A549 (cell line): ENCODE results near the gene FAM120A. TPM values are rescaled to one million over a fixed set of nuclear protein-coding genes. Genes with fewer than 3 reads are reported as not detected.

Source experiments
- ATAC-seq, 2 experiments: fragments of 200-7000 bp in 1 of 2; fragments of >200 bp in 1 of 2; cut with Nextera tagmentation in 1 of 2; cut with Tn5 transposase in 1 of 2; 3 replicates each; pipeline versions ENCODE4 v1.8.0 to v1.9.1; 2018 to 2020; ENCODE audit warnings: mild to moderate bottlenecking in 1 of 2, moderate library complexity in 1 of 2
- CTCF ChIA-PET: fragments of 300-600 bp; sonication (Branson Sonifier 250); formaldehyde crosslinking; extraction: SDS; loops from one replicate; lab custom pipeline; 2021; ENCODE audit warnings: antibody characterized with exemption, inconsistent platforms; lab: Yijun Ruan, JAX
- POLR2A ChIA-PET: fragments of 350-600 bp; formaldehyde crosslinking; extraction: SDS; loops from one replicate; lab custom pipeline; 2021; ENCODE audit warnings: antibody characterized with exemption, inconsistent platforms; lab: Yijun Ruan, JAX
- DNase-seq, 2 experiments: peaks; one replicate each; pipeline versions ENCODE4 v3.0.0 to v3.0.0-alpha.2; 2011 to 2016; ENCODE audit warnings: low read depth in 1 of 2, low spot score in 1 of 2
- FAIRE-seq: peaks from 2 replicates; lab custom pipeline; 2011; peaks lifted over from hg19 to GRCh38; lab: Jason Lieb, UNC
- H3K27ac ChIP-seq, 2 experiments: fragments of >200 bp; sonication (Bioruptor Twin); formaldehyde crosslinking; 3 replicates each; pipeline ENCODE4 v1.5.1; 2016 to 2017
- H3K4me1 ChIP-seq: fragments of >200 bp; sonication (Bioruptor Twin); formaldehyde crosslinking; 3 replicates; pipeline ENCODE4 v1.6.1; 2016
- H3K4me2 ChIP-seq: fragments of >200 bp; sonication (Bioruptor Twin); formaldehyde crosslinking; 3 replicates; pipeline ENCODE4 v1.6.1; 2016
- H3K4me3 ChIP-seq: fragments of >200 bp; sonication (Bioruptor Twin); formaldehyde crosslinking; 3 replicates; pipeline ENCODE4 v1.5.1; 2016
- H3K9me3 ChIP-seq: fragments of >200 bp; sonication (Bioruptor Twin); formaldehyde crosslinking; 3 replicates; pipeline ENCODE4 v1.6.1; 2016
- CBX8 ChIP-seq: fragments of 200-600 bp; sonication (generic); IDR thresholded peaks from 2 replicates; pipeline ENCODE4 v1.6.1; 2016
- CHD2 ChIP-seq: fragments of 150-350 bp; IDR thresholded peaks from 2 replicates; pipeline ENCODE4 v1.6.1; 2014; ENCODE audit warnings: low read length; ENCODE audit not compliant: partially characterized antibody
- CHD4 ChIP-seq: fragments of 200-600 bp; sonication (generic); IDR thresholded peaks from 2 replicates; pipeline ENCODE4 v1.6.1; 2016; ENCODE audit warnings: antibody characterized with exemption, mild to moderate bottlenecking, borderline replicate concordance
- EP300 ChIP-seq, 2 experiments: fragments of >200 bp; sonication (Bioruptor Twin); formaldehyde crosslinking; IDR thresholded peaks; 2 replicates in 1 of 2; 3 replicates in 1 of 2; pipeline ENCODE4 v1.6.1; 2016 to 2017
- FOSL2 ChIP-seq, 2 experiments: fragments of 450-650 bp in 1 of 2; fragments of >200 bp in 1 of 2; sonication (Bioruptor Twin) in 1 of 2; formaldehyde crosslinking; IDR thresholded peaks; 2 replicates each; pipeline versions ENCODE4 v1.5.0 to v1.6.1; 2016 to 2020; ENCODE audit warnings: mild to moderate bottlenecking in 1 of 2, moderate library complexity in 1 of 2
- GATA3 ChIP-seq: IDR thresholded peaks from 2 replicates; pipeline ENCODE4 v1.6.1; 2012; ENCODE audit warnings: borderline replicate concordance
- HDAC2 ChIP-seq: fragments of 200-600 bp; sonication (generic); IDR thresholded peaks from 2 replicates; pipeline ENCODE4 v1.6.1; 2016
- HEYL ChIP-seq: fragments of 250-450 bp; sonication (Bioruptor Pico); IDR thresholded peaks from 2 replicates; pipeline ENCODE4 v1.8.0; 2021; ENCODE audit warnings: mild to moderate bottlenecking, moderate library complexity
- HOXA7 ChIP-seq: fragments of 250-450 bp; sonication (Bioruptor Pico); IDR thresholded peaks from 2 replicates; pipeline ENCODE4 v1.5.0; 2020; ENCODE audit warnings: mild to moderate bottlenecking, moderate library complexity
- HOXB5 ChIP-seq: fragments of 250-450 bp; sonication (Bioruptor Pico); IDR thresholded peaks from 2 replicates; pipeline ENCODE4 v1.5.0; 2020; ENCODE audit warnings: mild to moderate bottlenecking, moderate library complexity
- MYC ChIP-seq: IDR thresholded peaks from 2 replicates; pipeline ENCODE4 v1.6.1; 2012; ENCODE audit warnings: mild to moderate bottlenecking, inconsistent platforms, low read length, improper control_type of control experiment, borderline replicate concordance
- NR3C1 ChIP-seq: fragments of >200 bp; sonication (Bioruptor Twin); formaldehyde crosslinking; IDR thresholded peaks from 3 replicates; pipeline ENCODE4 v1.6.1; 2017
- POLR2A ChIP-seq: IDR thresholded peaks from 2 replicates; pipeline ENCODE4 v1.6.1; 2012; ENCODE audit warnings: mild to moderate bottlenecking, low read length
- POLR2AphosphoS2 ChIP-seq: conservative IDR thresholded peaks from 2 replicates; pipeline ENCODE4 v1.6.1; 2012; ENCODE audit warnings: low read length, improper control_type of control experiment, inconsistent platforms
- RARB ChIP-seq: fragments of 250-450 bp; sonication (Bioruptor Pico); IDR thresholded peaks from 2 replicates; pipeline ENCODE4 v1.8.0; 2021; ENCODE audit warnings: mild to moderate bottlenecking, moderate library complexity
- RFX5 ChIP-seq: fragments of 450-650 bp; IDR thresholded peaks from 2 replicates; pipeline ENCODE4 v1.7.1; 2014; ENCODE audit warnings: antibody characterized with exemption, mild to moderate bottlenecking, moderate library complexity
- RNF2 ChIP-seq: fragments of 200-600 bp; sonication (generic); IDR thresholded peaks from 2 replicates; pipeline ENCODE4 v1.6.1; 2016; ENCODE audit warnings: low read depth, mild to moderate bottlenecking, antibody characterized with exemption, moderate library complexity, borderline replicate concordance
- SMC3 ChIP-seq: fragments of >200 bp; sonication (Bioruptor Twin); formaldehyde crosslinking; IDR thresholded peaks from 3 replicates; pipeline ENCODE4 v1.6.1; 2018; ENCODE audit warnings: inconsistent platforms
- SREBF2 ChIP-seq: fragments of 450-650 bp; IDR thresholded peaks from 2 replicates; pipeline ENCODE4 v1.6.1; 2014; ENCODE audit warnings: mild to moderate bottlenecking, moderate library complexity
- TP53 ChIP-seq: fragments of 250-450 bp; sonication (Bioruptor Pico); IDR thresholded peaks from 2 replicates; pipeline ENCODE4 v1.5.0; 2021; ENCODE audit warnings: mild to moderate bottlenecking, moderate library complexity
- ZFP36 ChIP-seq: fragments of 450-650 bp; IDR thresholded peaks from 2 replicates; pipeline ENCODE4 v1.6.1; 2014; ENCODE audit warnings: borderline replicate concordance; ENCODE audit not compliant: partially characterized antibody
- ZNF302 ChIP-seq: fragments of 250-450 bp; sonication (Bioruptor Pico); IDR thresholded peaks from 2 replicates; pipeline ENCODE4 v1.9.0; 2021; ENCODE audit warnings: inconsistent platforms, mild to moderate bottlenecking, moderate library complexity
- ZSCAN20 ChIP-seq: fragments of 250-450 bp; sonication (Bioruptor Pico); IDR thresholded peaks from 2 replicates; pipeline ENCODE4 v1.8.0; 2022; ENCODE audit warnings: mild to moderate bottlenecking, moderate library complexity
- WGBS: methylation state at CpG from one replicate; pipeline ENCODE4 v1.1.6; 2017; ENCODE audit errors: missing lambda C conversion rate; 5-methylcytosine and 5-hydroxymethylcytosine counted together
- polyA plus RNA-seq, 4 experiments: library from polyadenylated mRNA; depleted of rRNA in 3 of 4; stranded (reverse); fragments of >200 nt; fragmentation: RNase III in 1 of 4; extraction: RNeasy Plus Mini Kit Qiagen cat#74134 plus additional on column Dnase treatment in 1 of 4; gene quantifications; 2 replicates in 3 of 4; 3 replicates in 1 of 4; pipeline ENCODE4 v1.2.3, GENCODE V29; 2011 to 2017
- TF ChIP-seq, protein P1 (sequence below): IDR thresholded peaks from 2 replicates; pipeline ENCODE4 v1.6.1; 2012; ENCODE audit warnings: low read depth, borderline replicate concordance
- TF ChIP-seq, protein P2 (sequence below): fragments of 250-450 bp; sonication (Bioruptor Pico); IDR thresholded peaks from 2 replicates; pipeline ENCODE4 v1.5.0; 2021; ENCODE audit warnings: mild to moderate bottlenecking, moderate library complexity, borderline replicate concordance
- TF ChIP-seq, protein P3 (sequence below): fragments of 150-350 bp; IDR thresholded peaks from 2 replicates; pipeline ENCODE4 v1.6.1; 2014; ENCODE audit warnings: low read depth, mild to moderate bottlenecking, low read length
- TF ChIP-seq, protein P4 (sequence below): fragments of >200 bp; sonication (Bioruptor Twin); formaldehyde crosslinking; IDR thresholded peaks from 3 replicates; pipeline ENCODE4 v1.6.1; 2016
- TF ChIP-seq, protein P5 (sequence below): IDR thresholded peaks from 2 replicates; pipeline ENCODE4 v1.6.1; 2012
- TF ChIP-seq, protein P6 (sequence below): IDR thresholded peaks from 2 replicates; pipeline ENCODE4 v1.6.1; 2012
- TF ChIP-seq, protein P7 (sequence below): fragments of >200 bp; sonication (Bioruptor Twin); formaldehyde crosslinking; IDR thresholded peaks from 3 replicates; pipeline ENCODE4 v1.5.1; 2016

Gene FAM120A
- polyA plus RNA-seq, 2 of the 4 experiments (the other 2 are of a cell fraction): 86.3 to 111 TPM

DNA sequence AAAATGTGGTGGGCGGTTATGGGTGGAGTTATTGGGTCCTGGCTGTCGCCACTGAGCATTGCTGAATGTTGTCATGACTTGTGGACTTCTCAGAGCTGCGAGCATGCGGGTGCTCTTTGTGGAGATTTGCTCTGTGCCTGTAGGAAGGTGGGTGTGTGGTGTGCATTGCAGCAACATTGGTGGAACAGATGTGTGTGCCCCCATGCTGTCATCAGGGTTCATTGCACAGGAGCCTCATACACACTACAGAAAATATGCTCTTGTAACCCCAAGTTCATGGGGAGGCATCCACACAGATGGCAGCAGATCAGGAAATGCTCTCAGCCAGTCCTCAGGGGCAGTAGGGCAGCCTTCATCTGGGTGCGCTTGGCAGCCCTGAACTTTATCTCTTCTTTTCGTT is 69.0 kb downstream of the FAM120A start:
- no peaks in the 10 kb centered on the region for H3K4me1 ChIP-seq
- DNase-seq (peak in 1 of 2 experiments; percentile 22), ATAC-seq (peak in 1 of 2 experiments; percentile 65; a peak in 3 of 6 replicates), FAIRE-seq (no peak)
- 95% methylated on average over 6 of the region's 6 CpGs for WGBS
- no peak overlapping the region for H3K4me3 ChIP-seq
- ChIA-PET POLR2A (no interaction called here), CTCF (interaction anchor here (2.4 kb wide), 1 partner anchor 46 kb away, joined by 10 read pairs; no protein-coding TSS in a partner anchor)
- H3K9me3 ChIP-seq: no peaks in the 10 kb centered on the region
- H3K27ac ChIP-seq: no peak overlapping the region
- TF ChIP-seq CHD2 (no peak), ZFP36 (no peak), RFX5 (no peak), POLR2A (no peak), MYC (no peak), CHD4 (no peak), RARB (CRISPR knock-in tag) (no peak), NR3C1 (no peak), CBX8 (no peak), HDAC2 (no peak), GATA3 (no peak), SMC3 (no peak), HEYL (CRISPR knock-in tag) (no peak)
- TF ChIP-seq, protein P1, sequence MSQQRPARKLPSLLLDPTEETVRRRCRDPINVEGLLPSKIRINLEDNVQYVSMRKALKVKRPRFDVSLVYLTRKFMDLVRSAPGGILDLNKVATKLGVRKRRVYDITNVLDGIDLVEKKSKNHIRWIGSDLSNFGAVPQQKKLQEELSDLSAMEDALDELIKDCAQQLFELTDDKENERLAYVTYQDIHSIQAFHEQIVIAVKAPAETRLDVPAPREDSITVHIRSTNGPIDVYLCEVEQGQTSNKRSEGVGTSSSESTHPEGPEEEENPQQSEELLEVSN: no peak
- TF ChIP-seq, protein P2, sequence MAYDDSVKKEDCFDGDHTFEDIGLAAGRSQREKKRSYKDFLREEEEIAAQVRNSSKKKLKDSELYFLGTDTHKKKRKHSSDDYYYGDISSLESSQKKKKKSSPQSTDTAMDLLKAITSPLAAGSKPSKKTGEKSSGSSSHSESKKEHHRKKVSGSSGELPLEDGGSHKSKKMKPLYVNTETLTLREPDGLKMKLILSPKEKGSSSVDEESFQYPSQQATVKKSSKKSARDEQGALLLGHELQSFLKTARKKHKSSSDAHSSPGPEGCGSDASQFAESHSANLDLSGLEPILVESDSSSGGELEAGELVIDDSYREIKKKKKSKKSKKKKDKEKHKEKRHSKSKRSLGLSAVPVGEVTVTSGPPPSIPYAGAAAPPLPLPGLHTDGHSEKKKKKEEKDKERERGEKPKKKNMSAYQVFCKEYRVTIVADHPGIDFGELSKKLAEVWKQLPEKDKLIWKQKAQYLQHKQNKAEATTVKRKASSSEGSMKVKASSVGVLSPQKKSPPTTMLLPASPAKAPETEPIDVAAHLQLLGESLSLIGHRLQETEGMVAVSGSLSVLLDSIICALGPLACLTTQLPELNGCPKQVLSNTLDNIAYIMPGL (CRISPR knock-in tag): no peak
- TF ChIP-seq, protein P3, sequence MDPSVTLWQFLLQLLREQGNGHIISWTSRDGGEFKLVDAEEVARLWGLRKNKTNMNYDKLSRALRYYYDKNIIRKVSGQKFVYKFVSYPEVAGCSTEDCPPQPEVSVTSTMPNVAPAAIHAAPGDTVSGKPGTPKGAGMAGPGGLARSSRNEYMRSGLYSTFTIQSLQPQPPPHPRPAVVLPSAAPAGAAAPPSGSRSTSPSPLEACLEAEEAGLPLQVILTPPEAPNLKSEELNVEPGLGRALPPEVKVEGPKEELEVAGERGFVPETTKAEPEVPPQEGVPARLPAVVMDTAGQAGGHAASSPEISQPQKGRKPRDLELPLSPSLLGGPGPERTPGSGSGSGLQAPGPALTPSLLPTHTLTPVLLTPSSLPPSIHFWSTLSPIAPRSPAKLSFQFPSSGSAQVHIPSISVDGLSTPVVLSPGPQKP: no peak
- TF ChIP-seq, protein P4, sequence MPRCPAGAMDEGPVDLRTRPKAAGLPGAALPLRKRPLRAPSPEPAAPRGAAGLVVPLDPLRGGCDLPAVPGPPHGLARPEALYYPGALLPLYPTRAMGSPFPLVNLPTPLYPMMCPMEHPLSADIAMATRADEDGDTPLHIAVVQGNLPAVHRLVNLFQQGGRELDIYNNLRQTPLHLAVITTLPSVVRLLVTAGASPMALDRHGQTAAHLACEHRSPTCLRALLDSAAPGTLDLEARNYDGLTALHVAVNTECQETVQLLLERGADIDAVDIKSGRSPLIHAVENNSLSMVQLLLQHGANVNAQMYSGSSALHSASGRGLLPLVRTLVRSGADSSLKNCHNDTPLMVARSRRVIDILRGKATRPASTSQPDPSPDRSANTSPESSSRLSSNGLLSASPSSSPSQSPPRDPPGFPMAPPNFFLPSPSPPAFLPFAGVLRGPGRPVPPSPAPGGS: no peak
- no peak overlapping the region for H3K4me2 ChIP-seq

DNA sequence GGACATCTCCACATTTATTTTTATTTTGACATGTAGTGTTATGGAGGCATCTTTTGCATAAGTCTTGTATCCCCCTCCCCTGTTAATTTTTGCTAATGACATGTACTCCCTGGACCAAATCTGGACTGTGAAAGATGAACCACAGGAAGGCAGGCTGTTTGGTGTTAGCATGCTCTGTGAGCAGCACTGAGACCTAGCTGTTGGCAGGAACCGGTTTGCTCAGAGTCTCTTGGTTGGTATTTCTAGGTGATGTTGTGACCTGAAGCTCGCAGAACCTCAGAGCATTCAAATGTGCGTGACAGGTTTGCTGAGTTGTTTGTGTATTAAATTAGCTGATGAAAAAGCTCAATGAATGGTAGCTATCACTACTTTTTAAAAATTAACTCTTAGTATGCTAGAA is 71.3 kb downstream of the FAM120A start:
- POLR2A ChIA-PET: no interaction called here
- WGBS: 95% methylated on average over 3 of the region's 3 CpGs

More for the DNA sequence above, 71.3 kb downstream of the FAM120A start:
- DNase-seq (no peak), ATAC-seq (no peak), FAIRE-seq (no peak)
- TF ChIP-seq RARB (CRISPR knock-in tag): no peak
- no peak for TF ChIP-seq SREBF2
- TF ChIP-seq RNF2: no peak
- TF ChIP-seq, protein P5, sequence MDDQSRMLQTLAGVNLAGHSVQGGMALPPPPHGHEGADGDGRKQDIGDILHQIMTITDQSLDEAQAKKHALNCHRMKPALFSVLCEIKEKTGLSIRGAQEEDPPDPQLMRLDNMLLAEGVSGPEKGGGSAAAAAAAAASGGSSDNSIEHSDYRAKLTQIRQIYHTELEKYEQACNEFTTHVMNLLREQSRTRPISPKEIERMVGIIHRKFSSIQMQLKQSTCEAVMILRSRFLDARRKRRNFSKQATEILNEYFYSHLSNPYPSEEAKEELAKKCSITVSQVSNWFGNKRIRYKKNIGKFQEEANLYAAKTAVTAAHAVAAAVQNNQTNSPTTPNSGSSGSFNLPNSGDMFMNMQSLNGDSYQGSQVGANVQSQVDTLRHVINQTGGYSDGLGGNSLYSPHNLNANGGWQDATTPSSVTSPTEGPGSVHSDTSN: no peak
- TF ChIP-seq ZFP36: no peak
- TF ChIP-seq CBX8: no peak
- no peak for TF ChIP-seq HOXB5 (CRISPR knock-in tag)
- TF ChIP-seq HEYL (CRISPR knock-in tag): no peak
- no peak for TF ChIP-seq ZSCAN20
- TF ChIP-seq HOXA7 (CRISPR knock-in tag): no peak
- TF ChIP-seq TP53: no peak
- TF ChIP-seq NR3C1: no peak
- TF ChIP-seq, protein P6, sequence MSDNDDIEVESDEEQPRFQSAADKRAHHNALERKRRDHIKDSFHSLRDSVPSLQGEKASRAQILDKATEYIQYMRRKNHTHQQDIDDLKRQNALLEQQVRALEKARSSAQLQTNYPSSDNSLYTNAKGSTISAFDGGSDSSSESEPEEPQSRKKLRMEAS: no peak
- TF ChIP-seq POLR2AphosphoS2: no peak
- TF ChIP-seq, protein P7, sequence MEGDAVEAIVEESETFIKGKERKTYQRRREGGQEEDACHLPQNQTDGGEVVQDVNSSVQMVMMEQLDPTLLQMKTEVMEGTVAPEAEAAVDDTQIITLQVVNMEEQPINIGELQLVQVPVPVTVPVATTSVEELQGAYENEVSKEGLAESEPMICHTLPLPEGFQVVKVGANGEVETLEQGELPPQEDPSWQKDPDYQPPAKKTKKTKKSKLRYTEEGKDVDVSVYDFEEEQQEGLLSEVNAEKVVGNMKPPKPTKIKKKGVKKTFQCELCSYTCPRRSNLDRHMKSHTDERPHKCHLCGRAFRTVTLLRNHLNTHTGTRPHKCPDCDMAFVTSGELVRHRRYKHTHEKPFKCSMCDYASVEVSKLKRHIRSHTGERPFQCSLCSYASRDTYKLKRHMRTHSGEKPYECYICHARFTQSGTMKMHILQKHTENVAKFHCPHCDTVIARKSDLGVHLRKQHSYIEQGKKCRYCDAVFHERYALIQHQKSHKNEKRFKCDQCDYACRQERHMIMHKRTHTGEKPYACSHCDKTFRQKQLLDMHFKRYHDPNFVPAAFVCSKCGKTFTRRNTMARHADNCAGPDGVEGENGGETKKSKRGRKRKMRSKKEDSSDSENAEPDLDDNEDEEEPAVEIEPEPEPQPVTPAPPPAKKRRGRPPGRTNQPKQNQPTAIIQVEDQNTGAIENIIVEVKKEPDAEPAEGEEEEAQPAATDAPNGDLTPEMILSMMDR: no peak
- no peak for TF ChIP-seq FOSL2 (IDR thresholded peaks at IDR 0.05)
- TF ChIP-seq FOSL2 (CRISPR knock-in tag; IDR thresholded peaks at IDR 0.05): no peak
- no peak for TF ChIP-seq EP300 (IDR thresholded peaks at IDR 0.05)
- TF ChIP-seq ZNF302: no peak
- CTCF ChIA-PET: no interaction called here
- H3K4me3 ChIP-seq: no peak overlapping the region
- no peaks in the 10 kb centered on the region for H3K4me1 ChIP-seq
- no peaks in the 10 kb centered on the region for H3K9me3 ChIP-seq
- no peak overlapping the region for H3K4me2 ChIP-seq
- H3K27ac ChIP-seq: no peak overlapping the region
